Skin epidermis (tissue), 12 donors: Measurements from ENCODE around the gene KIF3B.
"Not testable (repeated sequence)": the region's sequence is repeated elsewhere in the genome, so short reads cannot be mapped to it uniquely, and the experiment has no call there.

Source experiments
- H3K27ac ChIP-seq, 21 experiments: fragments of 200-600 bp; sonication (generic) in 11 of 21; one replicate each; pipeline ENCODE4 v1.5.0; 2020; ENCODE audit warnings: mild to moderate bottlenecking in 3 of 21, inconsistent platforms in 2 of 21, moderate library complexity in 2 of 21
- H3K4me3 ChIP-seq, 7 experiments: fragments of 200-600 bp; sonication (generic) in 2 of 7; one replicate each; pipeline ENCODE4 v1.5.0; 2020; ENCODE audit warnings: inconsistent platforms in 2 of 7, mild to moderate bottlenecking in 2 of 7, moderate library complexity in 1 of 7

The KIF3B gene

GRCh38 chr20:32352121-32352720 is 74.8 kb downstream of the KIF3B start:
- H3K4me3 ChIP-seq = no peak overlapping the region
- H3K27ac ChIP-seq = no peak overlapping the region

GRCh38 chr20:32353848-32354496 is 76.5 kb downstream of the KIF3B start:
- no peak overlapping the region for H3K4me3 ChIP-seq

GRCh38 chr20:32354592-32355416 is 77.4 kb downstream of the KIF3B start:
- Histone ChIP-seq H3K27ac (peak overlapping the region in 3 of 21 experiments; percentile 5 to 97 (median 59)), H3K4me3 (no peak overlapping the region)

More at GRCh38 chr20:32353848-32354496, 76.5 kb downstream of the KIF3B start:
- no peak overlapping the region for H3K27ac ChIP-seq

GRCh38 chr20:32355417-32355841 is 78.0 kb downstream of the KIF3B start:
- H3K27ac ChIP-seq = peak overlapping the region in 5 of 21 experiments; percentile 5 to 98 (median 96)
- no peak overlapping the region for H3K4me3 ChIP-seq

- peak overlapping the region in 9 of 21 experiments; percentile 9 to 98 (median 96) for H3K27ac ChIP-seq
- not testable (repeated sequence) for H3K4me3 ChIP-seq
These were observed 78.6 kb downstream of the KIF3B start for GRCh38 chr20:32355907-32356621.

GRCh38 chr20:32356622-32357374 is 79.3 kb downstream of the KIF3B start:
- H3K27ac ChIP-seq = peak overlapping the region in 18 of 21 experiments; percentile 95 to 99 (median 98)

GRCh38 chr20:32357375-32357868 is 80.0 kb downstream of the KIF3B start:
- peak overlapping the region; percentile 37 to 99 (median 98) for H3K27ac ChIP-seq

More at GRCh38 chr20:32356622-32357374, 79.3 kb downstream of the KIF3B start:
- H3K4me3 ChIP-seq = peak overlapping the region in 6 of 7 experiments; percentile 61 to 93 (median 86)

GRCh38 chr20:32357869-32358631 is 80.6 kb downstream of the KIF3B start, which contains the start of gene ASXL1:
ASXL1 (plus strand) TSS chr20:32358331; CDS start chr20:32358776, 445 bp downstream.
- H3K4me3 ChIP-seq = peak within 1 kb of the TSS; percentile 61 to 93 (median 84)
- peak within 1 kb of the TSS; percentile 92 to 99 (median 98) for H3K27ac ChIP-seq

More at GRCh38 chr20:32357375-32357868, 80.0 kb downstream of the KIF3B start:
- H3K4me3 ChIP-seq = peak overlapping the region; percentile 61 to 93 (median 84)

- Histone ChIP-seq H3K4me3 (peak overlapping the region; percentile 61 to 93 (median 84)), H3K27ac (peak overlapping the region; percentile 90 to 99 (median 97))
These were observed 81.1 kb downstream of the KIF3B start for GRCh38 chr20:32358632-32358882.

GRCh38 chr20:32358883-32359632 is 81.6 kb downstream of the KIF3B start:
- H3K4me3 ChIP-seq = peak overlapping the region; percentile 61 to 93 (median 84)
- H3K27ac ChIP-seq = peak overlapping the region; percentile 90 to 99 (median 97)

- peak overlapping the region; percentile 61 to 93 (median 84) for H3K4me3 ChIP-seq
These were observed 82.3 kb downstream of the KIF3B start for GRCh38 chr20:32359633-32360332.

GRCh38 chr20:32360333-32360634 is 82.8 kb downstream of the KIF3B start:
- H3K27ac ChIP-seq = peak overlapping the region in 11 of 21 experiments; percentile 9 to 99 (median 97)
- H3K4me3 ChIP-seq = peak overlapping the region in 5 of 7 experiments; percentile 61 to 93 (median 84)

More at GRCh38 chr20:32359633-32360332, 82.3 kb downstream of the KIF3B start:
- H3K27ac ChIP-seq = peak overlapping the region in 19 of 21 experiments; percentile 90 to 99 (median 98)

- peak overlapping the region in 4 of 21 experiments; percentile 7 to 97 (median 30) for H3K27ac ChIP-seq
- no peak overlapping the region for H3K4me3 ChIP-seq
These were observed 85.5 kb downstream of the KIF3B start for GRCh38 chr20:32362901-32363364.

GRCh38 chr20:32363492-32363891 is 86.0 kb downstream of the KIF3B start:
- Histone ChIP-seq H3K27ac (peak overlapping the region in 4 of 21 experiments; percentile 6 to 31 (median 16)), H3K4me3 (no peak overlapping the region)

- Histone ChIP-seq H3K4me3 (no peak overlapping the region), H3K27ac (peak overlapping the region in 1 of 21 experiments; percentile 6)
These were observed 87.2 kb downstream of the KIF3B start for GRCh38 chr20:32364554-32365208.

GRCh38 chr20:32365564-32365963 is 88.1 kb downstream of the KIF3B start:
- no peak overlapping the region for H3K27ac ChIP-seq
- no peak overlapping the region for H3K4me3 ChIP-seq
